Measurements from ENCODE around the gene ELFN1.

Gene ELFN1

DNA sequence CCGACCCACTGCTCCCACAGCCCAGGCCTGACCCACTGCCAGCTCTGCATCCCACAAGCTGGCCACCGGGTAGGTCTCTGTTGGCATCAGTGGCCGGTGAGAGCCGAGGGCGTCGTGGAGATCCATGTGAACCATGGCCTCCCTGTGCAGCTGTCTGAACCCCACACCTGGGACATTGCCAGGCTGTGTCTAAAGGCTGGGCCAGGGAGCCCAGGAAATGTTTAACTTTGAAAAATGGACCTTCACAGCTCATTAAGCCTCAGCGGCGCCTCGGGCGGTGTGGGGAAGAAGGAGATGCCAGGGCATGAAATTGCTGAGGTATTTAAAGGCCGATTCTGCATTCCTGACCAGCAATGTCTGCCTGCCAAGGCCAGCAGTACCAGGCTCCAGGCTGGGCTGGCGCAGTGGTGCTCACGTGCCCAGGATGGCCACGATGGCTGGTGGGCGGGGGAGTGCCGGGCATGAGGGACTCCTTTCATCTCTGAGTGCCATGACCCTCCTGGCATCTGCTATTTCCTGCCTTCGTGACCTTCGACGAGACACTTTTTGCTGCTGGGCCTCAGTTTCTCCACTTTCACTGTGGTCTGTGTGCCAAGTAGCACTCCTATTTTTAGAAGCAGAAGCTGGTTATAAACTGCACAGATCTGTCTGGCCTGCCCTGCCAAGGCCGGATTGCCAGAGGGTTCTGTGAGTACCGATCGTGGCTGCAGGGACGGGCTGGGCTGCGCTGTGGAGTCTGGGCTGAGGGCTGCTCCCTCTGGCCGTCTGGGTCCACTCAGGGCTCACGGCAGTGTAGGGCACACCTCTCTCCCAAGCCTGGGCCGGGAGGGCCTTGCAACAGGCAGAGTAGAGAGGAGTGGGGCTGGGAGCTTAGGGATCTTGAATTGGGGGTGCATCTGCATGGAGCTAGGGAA lies 21.8 kb downstream of the ELFN1 start:
- H3K27me3 ChIP-seq (ENCODE audit: insufficient read depth, poor library complexity, severe bottlenecking) = no peaks in the 10 kb centered on the region
- H3K27ac ChIP-seq (replicated peaks) = no peak overlapping the region
- TF ChIP-seq POLR2AphosphoS5 (IDR thresholded peaks at IDR 0.05; ENCODE audit: low read depth) = no peak
- TF ChIP-seq GABPA (IDR thresholded peaks at IDR 0.05; ENCODE audit: low read depth) = no peak
- TF ChIP-seq, protein P1, sequence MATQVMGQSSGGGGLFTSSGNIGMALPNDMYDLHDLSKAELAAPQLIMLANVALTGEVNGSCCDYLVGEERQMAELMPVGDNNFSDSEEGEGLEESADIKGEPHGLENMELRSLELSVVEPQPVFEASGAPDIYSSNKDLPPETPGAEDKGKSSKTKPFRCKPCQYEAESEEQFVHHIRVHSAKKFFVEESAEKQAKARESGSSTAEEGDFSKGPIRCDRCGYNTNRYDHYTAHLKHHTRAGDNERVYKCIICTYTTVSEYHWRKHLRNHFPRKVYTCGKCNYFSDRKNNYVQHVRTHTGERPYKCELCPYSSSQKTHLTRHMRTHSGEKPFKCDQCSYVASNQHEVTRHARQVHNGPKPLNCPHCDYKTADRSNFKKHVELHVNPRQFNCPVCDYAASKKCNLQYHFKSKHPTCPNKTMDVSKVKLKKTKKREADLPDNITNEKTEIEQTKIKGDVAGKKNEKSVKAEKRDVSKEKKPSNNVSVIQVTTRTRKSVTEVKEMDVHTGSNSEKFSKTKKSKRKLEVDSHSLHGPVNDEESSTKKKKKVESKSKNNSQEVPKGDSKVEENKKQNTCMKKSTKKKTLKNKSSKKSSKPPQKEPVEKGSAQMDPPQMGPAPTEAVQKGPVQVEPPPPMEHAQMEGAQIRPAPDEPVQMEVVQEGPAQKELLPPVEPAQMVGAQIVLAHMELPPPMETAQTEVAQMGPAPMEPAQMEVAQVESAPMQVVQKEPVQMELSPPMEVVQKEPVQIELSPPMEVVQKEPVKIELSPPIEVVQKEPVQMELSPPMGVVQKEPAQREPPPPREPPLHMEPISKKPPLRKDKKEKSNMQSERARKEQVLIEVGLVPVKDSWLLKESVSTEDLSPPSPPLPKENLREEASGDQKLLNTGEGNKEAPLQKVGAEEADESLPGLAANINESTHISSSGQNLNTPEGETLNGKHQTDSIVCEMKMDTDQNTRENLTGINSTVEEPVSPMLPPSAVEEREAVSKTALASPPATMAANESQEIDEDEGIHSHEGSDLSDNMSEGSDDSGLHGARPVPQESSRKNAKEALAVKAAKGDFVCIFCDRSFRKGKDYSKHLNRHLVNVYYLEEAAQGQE (IDR thresholded peaks at IDR 0.05; ENCODE audit: insufficient replicate concordance, low read depth) = no peak
- TF ChIP-seq, protein P2, sequence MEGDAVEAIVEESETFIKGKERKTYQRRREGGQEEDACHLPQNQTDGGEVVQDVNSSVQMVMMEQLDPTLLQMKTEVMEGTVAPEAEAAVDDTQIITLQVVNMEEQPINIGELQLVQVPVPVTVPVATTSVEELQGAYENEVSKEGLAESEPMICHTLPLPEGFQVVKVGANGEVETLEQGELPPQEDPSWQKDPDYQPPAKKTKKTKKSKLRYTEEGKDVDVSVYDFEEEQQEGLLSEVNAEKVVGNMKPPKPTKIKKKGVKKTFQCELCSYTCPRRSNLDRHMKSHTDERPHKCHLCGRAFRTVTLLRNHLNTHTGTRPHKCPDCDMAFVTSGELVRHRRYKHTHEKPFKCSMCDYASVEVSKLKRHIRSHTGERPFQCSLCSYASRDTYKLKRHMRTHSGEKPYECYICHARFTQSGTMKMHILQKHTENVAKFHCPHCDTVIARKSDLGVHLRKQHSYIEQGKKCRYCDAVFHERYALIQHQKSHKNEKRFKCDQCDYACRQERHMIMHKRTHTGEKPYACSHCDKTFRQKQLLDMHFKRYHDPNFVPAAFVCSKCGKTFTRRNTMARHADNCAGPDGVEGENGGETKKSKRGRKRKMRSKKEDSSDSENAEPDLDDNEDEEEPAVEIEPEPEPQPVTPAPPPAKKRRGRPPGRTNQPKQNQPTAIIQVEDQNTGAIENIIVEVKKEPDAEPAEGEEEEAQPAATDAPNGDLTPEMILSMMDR (IDR thresholded peaks at IDR 0.05; ENCODE audit: insufficient read depth, low read length) = no peak
- TF ChIP-seq SPI1 (IDR thresholded peaks at IDR 0.05; ENCODE audit: borderline replicate concordance, low read depth) = no peak
- DNase-seq (ENCODE audit: low read depth in 1 of 2, low spot score in 1 of 2) = no peak
- H3K4me3 ChIP-seq (replicated peaks; ENCODE audit: insufficient read depth, low read length) = no peak overlapping the region

DNA sequence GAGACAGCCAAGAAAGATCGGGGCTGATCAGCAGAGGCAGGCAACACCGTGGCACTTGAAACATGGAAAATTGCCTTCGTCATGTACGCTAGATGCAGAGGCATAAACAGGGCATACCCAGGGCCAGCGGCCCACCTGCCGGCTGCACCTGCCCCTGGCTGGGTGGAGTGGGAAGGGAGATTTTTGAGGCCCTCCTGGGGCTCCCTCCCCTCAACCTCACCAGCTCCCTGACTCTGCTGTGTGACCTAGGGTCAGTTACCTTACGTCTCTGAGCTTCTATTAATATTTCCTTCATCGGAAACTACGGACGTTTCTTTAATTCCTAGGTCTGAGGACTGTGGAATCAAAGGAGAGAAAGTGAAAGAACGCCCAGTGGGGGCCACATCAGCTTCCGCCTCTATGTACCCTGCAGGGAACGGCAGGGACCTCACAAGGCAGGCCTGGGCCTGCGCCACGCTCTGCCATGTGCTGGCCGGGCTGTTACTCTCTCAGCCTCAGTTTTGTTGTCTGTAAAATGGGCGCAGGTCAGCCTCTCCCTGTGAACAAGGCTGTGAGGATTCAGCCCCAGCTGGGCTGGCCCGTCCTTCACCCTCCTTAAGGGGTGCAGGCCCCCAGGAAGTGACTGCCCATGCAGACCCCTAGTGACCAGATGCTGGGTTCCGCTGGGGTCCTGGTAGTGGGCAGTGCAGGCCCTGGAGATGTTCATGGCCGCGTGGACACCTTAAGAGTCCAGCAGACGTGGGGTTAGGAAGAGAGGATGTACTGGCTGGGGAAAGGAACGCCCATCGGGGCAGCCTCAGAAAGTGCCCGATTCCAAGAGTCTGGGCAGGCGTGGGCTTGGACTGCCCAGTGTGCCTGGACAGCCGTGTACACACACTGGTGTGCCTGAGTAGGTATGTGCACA lies 22.7 kb downstream of the ELFN1 start:
- Histone ChIP-seq H3K27ac (replicated peaks) (no peak overlapping the region), H3K4me3 (replicated peaks; ENCODE audit: insufficient read depth, low read length) (no peak overlapping the region), H3K27me3 (ENCODE audit: insufficient read depth, poor library complexity, severe bottlenecking) (no peaks in the 10 kb centered on the region)
- DNase-seq (ENCODE audit: low read depth in 1 of 2, low spot score in 1 of 2) = no peak
- TF ChIP-seq, protein P1 (IDR thresholded peaks at IDR 0.05; ENCODE audit: insufficient replicate concordance, low read depth) = no peak
- TF ChIP-seq SPI1 (IDR thresholded peaks at IDR 0.05; ENCODE audit: borderline replicate concordance, low read depth) (no peak), POLR2AphosphoS5 (IDR thresholded peaks at IDR 0.05; ENCODE audit: low read depth) (no peak), GABPA (IDR thresholded peaks at IDR 0.05; ENCODE audit: low read depth) (no peak)
- TF ChIP-seq, protein P2 (IDR thresholded peaks at IDR 0.05; ENCODE audit: insufficient read depth, low read length) = no peak

DNA sequence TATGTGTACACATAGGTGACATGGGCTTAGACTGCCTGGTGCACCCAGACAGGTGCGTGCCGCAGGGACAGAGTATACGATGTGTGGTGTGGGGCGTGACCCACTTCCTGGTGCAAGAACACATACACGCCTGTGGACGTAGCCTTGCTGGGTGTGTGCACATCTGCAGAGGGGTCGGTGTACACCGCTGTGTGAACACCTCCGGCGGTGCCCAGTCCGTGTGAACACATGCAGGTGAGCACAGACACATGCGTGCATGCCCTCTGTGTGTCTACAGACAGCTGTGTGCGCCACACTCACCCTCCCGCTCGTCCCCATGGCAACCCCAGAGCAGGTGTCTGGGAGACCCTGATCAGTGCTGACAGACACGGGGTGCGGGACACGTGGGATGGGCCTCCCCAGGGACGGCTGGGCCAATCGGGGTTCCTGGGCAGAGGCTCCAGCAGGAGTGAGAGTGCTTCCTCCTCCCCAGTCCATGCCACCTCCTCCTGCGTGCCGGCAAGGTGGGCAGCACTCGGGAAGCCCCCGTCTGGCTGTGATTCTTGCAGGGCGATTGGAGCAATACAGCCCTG lies 23.4 kb downstream of the ELFN1 start:
- no peak for DNase-seq (ENCODE audit: low read depth in 1 of 2, low spot score in 1 of 2)
- TF ChIP-seq POLR2AphosphoS5 (IDR thresholded peaks at IDR 0.05; ENCODE audit: low read depth) (no peak), GABPA (IDR thresholded peaks at IDR 0.05; ENCODE audit: low read depth) (no peak), SPI1 (IDR thresholded peaks at IDR 0.05; ENCODE audit: borderline replicate concordance, low read depth) (no peak)
- TF ChIP-seq, protein P1 (IDR thresholded peaks at IDR 0.05; ENCODE audit: insufficient replicate concordance, low read depth) = no peak
- TF ChIP-seq, protein P2 (IDR thresholded peaks at IDR 0.05; ENCODE audit: insufficient read depth, low read length) = no peak
- Histone ChIP-seq H3K27me3 (ENCODE audit: insufficient read depth, poor library complexity, severe bottlenecking) (peaks cover 2% of the 10 kb centered on the region), H3K27ac (replicated peaks) (no peak overlapping the region), H3K4me3 (replicated peaks; ENCODE audit: insufficient read depth, low read length) (no peak overlapping the region)
